Measurements from ENCODE around the gene LCN1.
"Not testable (repeated sequence)": the region's sequence is repeated elsewhere in the genome, so short reads cannot be mapped to it uniquely, and the experiment has no call there.

DNA sequence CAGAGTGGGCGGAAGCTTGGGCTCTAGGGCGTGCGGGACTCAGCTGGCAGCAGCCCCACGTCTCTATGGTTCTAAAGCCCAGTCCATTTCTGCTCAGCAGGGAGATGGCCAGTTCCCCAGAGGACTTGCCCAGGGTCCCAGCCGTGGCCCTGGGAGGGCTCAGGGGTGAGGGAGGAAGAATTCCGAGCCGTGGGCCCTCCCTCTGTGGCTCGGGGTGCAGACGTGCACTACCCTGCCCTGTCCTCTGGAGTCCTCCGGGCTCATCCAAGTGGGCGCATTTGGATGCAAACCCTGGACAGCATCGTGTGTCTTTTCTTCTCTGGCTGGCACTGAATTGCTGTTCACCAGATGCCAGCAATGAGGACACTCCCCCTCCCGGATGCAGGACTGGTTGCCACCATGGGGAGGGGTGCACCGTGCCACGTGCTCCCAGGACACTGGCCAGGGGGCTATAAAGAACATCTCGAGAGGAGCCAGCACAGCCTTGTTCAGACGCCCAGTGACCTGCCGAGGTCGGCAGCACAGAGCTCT is 24.5 kb downstream of the LCN1 start, which contains the start of gene OBP2A:
- TF ChIP-seq, protein P1, sequence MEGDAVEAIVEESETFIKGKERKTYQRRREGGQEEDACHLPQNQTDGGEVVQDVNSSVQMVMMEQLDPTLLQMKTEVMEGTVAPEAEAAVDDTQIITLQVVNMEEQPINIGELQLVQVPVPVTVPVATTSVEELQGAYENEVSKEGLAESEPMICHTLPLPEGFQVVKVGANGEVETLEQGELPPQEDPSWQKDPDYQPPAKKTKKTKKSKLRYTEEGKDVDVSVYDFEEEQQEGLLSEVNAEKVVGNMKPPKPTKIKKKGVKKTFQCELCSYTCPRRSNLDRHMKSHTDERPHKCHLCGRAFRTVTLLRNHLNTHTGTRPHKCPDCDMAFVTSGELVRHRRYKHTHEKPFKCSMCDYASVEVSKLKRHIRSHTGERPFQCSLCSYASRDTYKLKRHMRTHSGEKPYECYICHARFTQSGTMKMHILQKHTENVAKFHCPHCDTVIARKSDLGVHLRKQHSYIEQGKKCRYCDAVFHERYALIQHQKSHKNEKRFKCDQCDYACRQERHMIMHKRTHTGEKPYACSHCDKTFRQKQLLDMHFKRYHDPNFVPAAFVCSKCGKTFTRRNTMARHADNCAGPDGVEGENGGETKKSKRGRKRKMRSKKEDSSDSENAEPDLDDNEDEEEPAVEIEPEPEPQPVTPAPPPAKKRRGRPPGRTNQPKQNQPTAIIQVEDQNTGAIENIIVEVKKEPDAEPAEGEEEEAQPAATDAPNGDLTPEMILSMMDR (IDR thresholded peaks at IDR 0.05 in 4 of 5, conservative IDR thresholded peaks at IDR 0.05 in 1 of 5), result not testable (repeated sequence)
- TF ChIP-seq POLR2A (IDR thresholded peaks at IDR 0.05), result not testable (repeated sequence)
